ENCODE measurements around the gene CENATAC.

Gene CENATAC

GRCh38 chr11:119041821-119042514 is 44.0 kb downstream of the CENATAC start:
- H3K27ac ChIP-seq, result no peak overlapping the region

GRCh38 chr11:119042927-119043326 is 45.0 kb downstream of the CENATAC start:
- TF ChIP-seq, protein P1, sequence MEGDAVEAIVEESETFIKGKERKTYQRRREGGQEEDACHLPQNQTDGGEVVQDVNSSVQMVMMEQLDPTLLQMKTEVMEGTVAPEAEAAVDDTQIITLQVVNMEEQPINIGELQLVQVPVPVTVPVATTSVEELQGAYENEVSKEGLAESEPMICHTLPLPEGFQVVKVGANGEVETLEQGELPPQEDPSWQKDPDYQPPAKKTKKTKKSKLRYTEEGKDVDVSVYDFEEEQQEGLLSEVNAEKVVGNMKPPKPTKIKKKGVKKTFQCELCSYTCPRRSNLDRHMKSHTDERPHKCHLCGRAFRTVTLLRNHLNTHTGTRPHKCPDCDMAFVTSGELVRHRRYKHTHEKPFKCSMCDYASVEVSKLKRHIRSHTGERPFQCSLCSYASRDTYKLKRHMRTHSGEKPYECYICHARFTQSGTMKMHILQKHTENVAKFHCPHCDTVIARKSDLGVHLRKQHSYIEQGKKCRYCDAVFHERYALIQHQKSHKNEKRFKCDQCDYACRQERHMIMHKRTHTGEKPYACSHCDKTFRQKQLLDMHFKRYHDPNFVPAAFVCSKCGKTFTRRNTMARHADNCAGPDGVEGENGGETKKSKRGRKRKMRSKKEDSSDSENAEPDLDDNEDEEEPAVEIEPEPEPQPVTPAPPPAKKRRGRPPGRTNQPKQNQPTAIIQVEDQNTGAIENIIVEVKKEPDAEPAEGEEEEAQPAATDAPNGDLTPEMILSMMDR (conservative IDR thresholded peaks at IDR 0.05), result no peak
- no peak overlapping the region for H3K27ac ChIP-seq

More at GRCh38 chr11:119041821-119042514, 44.0 kb downstream of the CENATAC start:
- TF ChIP-seq, protein P1 (conservative IDR thresholded peaks at IDR 0.05), result no peak

DNA sequence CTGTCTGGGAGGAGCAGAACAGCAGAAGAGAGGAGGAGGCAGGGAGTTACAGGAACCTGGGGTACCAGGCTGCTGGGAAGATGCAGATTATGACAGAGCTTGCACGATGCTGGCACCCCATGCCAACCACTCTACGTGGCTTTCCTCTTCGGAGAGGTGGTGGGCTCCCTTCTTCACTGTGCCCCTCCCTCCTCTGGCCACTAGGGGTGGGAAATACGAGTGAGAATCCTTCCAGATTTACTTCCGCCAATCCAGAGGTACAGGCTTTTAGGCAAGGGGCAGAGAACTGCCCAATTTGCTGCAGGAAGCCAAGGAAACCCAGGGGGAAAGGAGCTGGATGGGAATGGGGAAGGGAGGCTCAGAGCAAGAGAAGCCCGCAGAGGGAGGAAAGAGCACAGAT is 46.8 kb downstream of the CENATAC start:
- H3K27ac ChIP-seq, result no peak overlapping the region
- TF ChIP-seq, protein P1 (conservative IDR thresholded peaks at IDR 0.05), result no peak; the same call in 1 of the 2 replicates

DNA sequence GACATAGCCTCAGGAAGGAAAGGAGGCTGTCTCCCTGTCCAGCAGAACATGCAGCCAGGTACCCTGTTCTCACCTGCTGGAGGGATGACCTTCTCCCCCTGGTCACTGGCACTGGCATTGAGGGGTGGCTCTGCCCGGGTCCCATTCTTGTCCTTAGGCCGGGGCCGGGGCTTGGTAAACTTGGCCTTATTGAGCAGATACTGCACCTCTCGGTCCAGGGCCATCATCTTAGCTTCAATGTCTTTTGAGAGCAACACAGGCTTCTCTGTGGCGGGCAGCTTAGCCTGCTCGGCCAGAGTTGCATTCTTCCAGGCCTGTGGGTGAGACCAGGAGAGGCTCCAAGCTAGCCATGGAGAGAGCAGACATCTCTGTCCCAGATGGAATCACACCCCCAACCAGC is 48.6 kb downstream of the CENATAC start:
- TF ChIP-seq, protein P1 (conservative IDR thresholded peaks at IDR 0.05), result no peak
- H3K27ac ChIP-seq, result no peak overlapping the region

- no peak overlapping the region for H3K27ac ChIP-seq
- TF ChIP-seq, protein P1 (conservative IDR thresholded peaks at IDR 0.05), result no peak
Observed at GRCh38 chr11:119047205-119047604, 49.3 kb downstream of the CENATAC start.

DNA sequence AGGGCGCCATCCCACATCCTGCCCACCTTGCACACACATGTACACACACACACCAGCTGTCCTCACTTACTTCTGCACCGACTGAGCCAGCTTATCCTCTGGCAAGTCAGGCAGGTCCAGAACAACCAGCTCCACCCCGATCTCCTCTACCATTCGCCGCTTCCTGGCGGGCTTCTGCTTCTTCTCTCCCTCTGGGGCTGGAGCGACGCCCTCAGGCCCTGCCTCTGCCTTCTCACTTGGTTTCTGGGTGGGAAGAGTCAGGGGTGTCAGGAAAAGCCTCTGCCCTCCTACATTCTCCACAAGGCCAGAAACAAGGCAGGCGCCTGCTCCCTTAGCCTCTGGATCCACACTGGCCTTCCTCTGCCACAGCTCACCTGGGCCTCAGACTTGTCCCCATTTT is 50.7 kb downstream of the CENATAC start:
- no peak overlapping the region for H3K27ac ChIP-seq
- TF ChIP-seq, protein P1 (conservative IDR thresholded peaks at IDR 0.05), result no peak

DNA sequence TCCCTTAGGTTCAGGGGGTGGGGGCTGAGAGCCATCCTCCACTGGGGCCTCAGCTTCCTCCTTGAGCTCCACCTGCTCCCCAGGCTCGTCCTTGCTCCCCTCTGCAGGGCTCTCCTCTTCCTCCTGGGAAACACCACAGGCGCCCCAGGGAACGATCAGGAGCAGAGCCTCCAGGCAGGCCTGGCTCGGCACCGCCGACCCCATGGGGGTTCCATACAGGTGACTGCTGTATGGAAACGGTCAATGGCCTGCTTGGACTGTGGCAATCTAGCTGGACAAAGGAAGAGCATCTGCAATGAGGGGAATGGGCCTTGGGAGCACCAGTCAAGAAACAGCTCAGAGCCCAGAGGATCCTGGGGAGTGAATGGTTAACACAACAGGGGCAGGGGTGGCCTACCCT is 51.1 kb downstream of the CENATAC start:
- H3K27ac ChIP-seq, result no peak overlapping the region
- TF ChIP-seq, protein P1 (conservative IDR thresholded peaks at IDR 0.05), result no peak

Measured in VCaP (cell line).